IPS DF 4.7 (cell line): ENCODE measurements around the gene UBC.

Experiments
- DNase-seq: peaks from one replicate; pipeline ENCODE4 v3.0.0-alpha.2; 2013; ENCODE audit warnings: low spot score; ENCODE audit errors: extremely low read depth

The UBC gene

DNA sequence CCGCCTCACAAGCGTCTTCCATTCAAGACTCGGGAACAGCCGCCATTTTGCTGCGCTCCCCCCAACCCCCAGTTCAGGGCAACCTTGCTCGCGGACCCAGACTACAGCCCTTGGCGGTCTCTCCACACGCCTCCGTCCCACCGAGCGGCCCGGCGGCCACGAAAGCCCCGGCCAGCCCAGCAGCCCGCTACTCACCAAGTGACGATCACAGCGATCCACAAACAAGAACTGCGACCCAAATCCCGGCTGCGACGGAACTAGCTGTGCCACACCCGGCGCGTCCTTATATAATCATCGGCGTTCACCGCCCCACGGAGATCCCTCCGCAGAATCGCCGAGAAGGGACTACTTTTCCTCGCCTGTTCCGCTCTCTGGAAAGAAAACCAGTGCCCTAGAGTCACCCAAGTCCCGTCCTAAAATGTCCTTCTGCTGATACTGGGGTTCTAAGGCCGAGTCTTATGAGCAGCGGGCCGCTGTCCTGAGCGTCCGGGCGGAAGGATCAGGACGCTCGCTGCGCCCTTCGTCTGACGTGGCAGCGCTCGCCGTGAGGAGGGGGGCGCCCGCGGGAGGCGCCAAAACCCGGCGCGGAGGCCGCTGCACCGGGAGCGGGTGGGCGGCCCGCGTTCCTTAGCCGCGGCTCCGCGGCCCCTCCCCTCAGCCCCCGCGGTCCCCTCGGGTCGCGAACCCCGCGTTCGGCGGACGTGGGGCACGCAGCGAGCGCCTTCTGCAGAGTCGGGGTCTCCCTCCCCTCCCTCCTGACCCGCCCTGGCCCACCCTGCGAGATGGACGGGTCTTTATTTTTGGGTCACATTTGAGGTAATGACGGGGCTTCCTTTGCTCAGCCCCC lies at the start of gene UBC:
TSS of gene UBC (minus strand) at position 259 of the 847 bp plus-strand sequence. CDS start 879 bp downstream, outside the sequence.
- DNase-seq = no peak

GRCh38 chr12:124963211-124963610 lies 48.8 kb upstream of the UBC start:
- DNase-seq = no peak

GRCh38 chr12:124961055-124961454 lies 46.6 kb upstream of the UBC start:
- DNase-seq = no peak

DNA sequence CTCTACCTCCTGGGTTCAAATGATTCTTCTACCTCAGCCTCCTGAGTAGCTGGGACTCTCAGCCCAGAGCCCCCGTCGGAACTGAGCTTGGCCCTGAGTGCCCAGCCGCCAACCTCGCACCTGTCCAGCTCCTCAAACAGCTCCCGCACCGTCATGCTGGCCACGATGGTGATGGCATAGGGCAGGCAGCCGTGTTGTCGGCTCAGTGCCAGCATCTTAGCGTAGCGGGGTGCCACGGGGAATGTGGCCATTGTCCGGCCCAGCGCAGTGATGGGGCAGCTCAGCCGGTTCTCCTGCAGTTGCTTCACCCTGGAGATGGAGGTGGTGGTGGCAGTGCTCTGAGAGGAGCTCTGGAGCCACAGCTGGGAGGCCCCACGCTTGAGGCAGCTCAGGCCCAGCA lies 42.1 kb upstream of the UBC start:
- no peak for DNase-seq

- DNase-seq = no peak
Observed at GRCh38 chr12:124954771-124955170, 40.3 kb upstream of the UBC start.

DNA sequence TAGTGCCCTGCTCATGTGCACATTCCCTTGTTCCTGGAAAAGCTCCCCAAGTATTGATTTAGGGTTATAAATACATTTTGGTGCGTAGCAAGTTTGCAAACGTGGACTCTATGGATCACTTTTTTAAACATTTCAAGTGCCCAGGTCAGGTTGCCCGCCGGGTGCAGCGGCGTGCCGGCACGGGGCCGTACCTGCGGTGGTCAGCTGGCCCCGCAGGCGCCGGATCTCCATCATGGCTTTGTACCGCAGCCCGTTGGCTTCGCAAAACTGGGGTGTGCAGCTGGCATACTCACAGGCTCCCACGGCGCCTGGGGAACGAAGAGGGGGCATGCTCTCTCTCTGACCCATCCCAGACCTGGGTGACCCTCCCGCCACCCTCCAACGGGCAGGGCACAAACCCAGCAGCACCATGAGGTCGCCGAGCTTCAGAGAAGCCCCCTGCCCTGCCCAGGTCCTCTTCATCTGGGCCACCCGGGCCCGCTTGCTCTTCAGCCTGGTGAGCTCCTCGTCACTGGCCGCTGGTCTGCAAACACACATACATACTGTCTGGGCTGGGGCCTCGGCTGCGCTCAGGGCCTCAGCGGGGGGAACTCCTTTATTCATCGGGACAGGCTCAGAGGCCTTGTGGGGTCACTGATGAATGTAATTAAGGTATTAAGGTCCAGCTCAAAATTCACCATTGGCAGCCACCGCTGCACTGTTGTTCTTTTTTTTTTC lies 39.4 kb upstream of the UBC start:
- DNase-seq = no peak

- DNase-seq = no peak
Observed at GRCh38 chr12:124952801-124953200, 38.4 kb upstream of the UBC start.

DNA sequence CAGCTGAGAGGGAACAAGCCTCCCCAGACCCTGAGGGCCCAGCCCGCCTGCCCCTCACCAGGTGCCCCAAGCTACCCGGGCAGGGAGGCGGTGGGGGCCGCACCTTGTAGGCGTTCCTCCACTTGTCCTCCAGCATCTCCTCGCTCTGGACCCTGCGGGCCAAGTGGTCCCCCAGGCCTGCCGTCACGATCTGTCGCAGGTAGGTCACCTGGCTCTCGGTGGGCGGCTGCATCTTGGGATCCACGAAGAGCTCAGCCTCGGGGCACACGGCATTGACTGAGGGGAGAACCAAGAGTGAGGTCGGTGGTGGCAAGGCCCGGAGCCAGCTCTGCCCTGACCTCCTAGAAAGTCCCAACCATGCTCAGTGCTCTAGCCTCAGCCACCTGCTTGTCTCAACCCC lies 37.8 kb upstream of the UBC start:
- DNase-seq = no peak

- no peak for DNase-seq
Observed at GRCh38 chr12:124949779-124950728, 35.6 kb upstream of the UBC start.

DNA sequence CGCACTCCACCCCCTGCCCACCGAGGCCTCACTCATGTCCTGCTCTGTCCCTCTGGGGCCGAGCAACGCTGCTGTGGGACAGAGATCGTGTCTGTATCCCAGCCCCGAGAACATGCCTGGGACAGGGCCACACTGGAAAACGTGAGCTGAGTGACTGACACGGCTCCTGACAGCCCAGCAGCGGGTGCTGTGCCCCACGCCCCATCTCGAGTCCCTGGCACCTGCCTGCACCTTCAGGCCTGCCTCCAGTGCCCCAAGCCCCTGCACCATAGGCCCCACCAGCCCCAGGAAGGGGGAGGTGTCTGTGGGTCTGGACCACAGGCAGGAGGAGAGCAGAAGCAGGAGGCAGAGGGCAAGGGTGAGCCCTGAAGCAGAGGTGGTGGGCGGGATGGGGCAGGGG lies 34.6 kb upstream of the UBC start:
- DNase-seq = no peak

- DNase-seq = no peak
Observed at GRCh38 chr12:124947561-124948398, 33.3 kb upstream of the UBC start.

DNA sequence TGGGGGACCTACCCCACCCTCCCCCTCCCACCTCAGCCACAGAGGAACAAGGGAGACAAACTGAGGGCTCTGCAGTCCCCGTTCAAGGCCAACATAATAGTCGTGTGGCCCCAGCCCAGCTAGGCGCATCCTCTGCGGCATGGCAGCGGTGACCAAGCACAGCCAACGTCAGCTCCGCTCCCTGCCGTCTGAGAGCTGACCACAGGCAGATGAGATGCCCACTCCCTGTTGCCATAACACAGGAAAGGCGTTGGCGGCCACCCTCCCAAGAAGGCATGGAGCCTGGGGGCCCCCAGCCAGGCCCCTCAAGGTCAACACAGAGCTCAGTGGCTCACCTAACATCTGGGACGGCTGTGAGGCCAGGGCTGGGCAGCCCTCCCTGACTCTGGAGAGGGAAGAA lies 32.6 kb upstream of the UBC start:
- no peak for DNase-seq

- DNase-seq = no peak
Observed at GRCh38 chr12:124946447-124946793, 32.0 kb upstream of the UBC start.

DNA sequence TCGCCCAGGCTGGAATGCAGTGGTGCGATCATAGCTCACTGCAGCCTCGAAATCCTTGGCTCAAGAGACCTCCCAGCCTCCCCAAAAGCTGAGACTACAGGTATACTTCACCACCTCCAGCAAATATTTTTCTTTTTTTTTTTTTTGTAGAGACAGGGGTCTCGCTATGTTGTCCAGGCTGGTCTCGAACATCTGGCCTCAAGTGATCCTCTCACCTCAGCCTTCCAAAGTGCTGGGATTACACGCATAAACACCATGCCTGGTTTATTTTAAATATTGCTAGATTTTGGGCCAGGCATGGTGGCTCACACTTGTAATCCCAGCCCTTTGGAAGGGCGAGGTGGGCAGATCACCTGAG lies 26.7 kb upstream of the UBC start:
- DNase-seq = no peak

- no peak for DNase-seq
Observed at GRCh38 chr12:124940393-124941169, 26.1 kb upstream of the UBC start.

- no peak for DNase-seq
Observed at GRCh38 chr12:124940143-124940392, 25.6 kb upstream of the UBC start.

DNA sequence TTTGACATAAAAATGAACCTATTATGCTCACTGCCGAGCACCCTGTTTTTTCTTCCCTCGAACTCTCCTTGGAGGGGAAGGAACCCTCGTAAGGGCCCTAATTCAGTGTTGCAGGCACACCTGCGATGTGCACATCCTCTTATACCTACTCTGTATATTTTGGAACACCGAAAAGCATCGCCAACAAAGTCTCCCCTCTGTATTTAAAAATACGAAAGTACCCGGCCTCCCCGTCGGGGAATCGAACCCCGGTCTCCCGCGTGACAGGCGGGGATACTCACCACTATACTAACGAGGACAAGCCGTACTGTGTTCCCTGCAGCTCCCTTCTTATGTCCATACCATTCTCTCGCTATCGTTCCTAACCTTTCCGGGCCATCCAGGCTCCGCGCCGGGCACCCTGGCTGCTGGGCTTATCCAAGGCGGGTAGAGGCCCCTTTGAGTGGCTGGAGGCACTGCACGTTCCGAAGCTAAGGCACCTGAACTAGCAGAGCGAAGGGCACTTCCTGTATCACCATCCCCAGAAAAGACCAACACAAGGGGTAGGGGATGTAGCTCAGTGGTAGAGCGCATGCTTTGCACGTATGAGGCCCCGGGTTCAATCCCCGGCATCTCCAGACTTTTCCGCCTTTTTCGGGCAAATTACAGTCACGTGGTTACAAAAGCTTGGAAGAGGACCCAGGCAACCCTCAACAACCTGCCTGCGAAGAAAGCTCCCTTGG lies 25.1 kb upstream of the UBC start:
- DNase-seq = no peak

GRCh38 chr12:124939079-124939420 lies 24.6 kb upstream of the UBC start:
- no peak for DNase-seq

GRCh38 chr12:124938587-124938986 lies 24.1 kb upstream of the UBC start:
- DNase-seq = no peak

GRCh38 chr12:124938108-124938507 lies 23.7 kb upstream of the UBC start:
- no peak for DNase-seq
